ENCODE measurements around the gene SPTLC2. TPM values are rescaled to one million over a fixed set of nuclear protein-coding genes. Genes with fewer than 3 reads are reported as not detected.
"Not testable (repeated sequence)": the region's sequence is repeated elsewhere in the genome, so short reads cannot be mapped to it uniquely, and the experiment has no call there.

Gene SPTLC2
- total RNA-seq, 1 donor from 2014 or later, result 44.2 TPM

GRCh38 chr14:77543637-77544334 is 72.7 kb downstream of the SPTLC2 start:
- no peak overlapping the region for H3K4me3 ChIP-seq
- peaks cover 23% of the 10 kb centered on the region for H3K36me3 ChIP-seq
- no peaks in the 10 kb centered on the region for H3K27me3 ChIP-seq
- H3K27ac ChIP-seq, result no peak overlapping the region
- peaks cover 6% of the 10 kb centered on the region for H3K4me1 ChIP-seq
- ATAC-seq (no peak), DNase-seq (no peak)
- TF ChIP-seq CTCF (IDR thresholded peaks at IDR 0.05), result no peak
- no peaks in the 10 kb centered on the region for H3K9me3 ChIP-seq
- intact Hi-C loops (cut with DNase I), result no loop called here

GRCh38 chr14:77543240-77543551 is 73.2 kb downstream of the SPTLC2 start:
- Histone ChIP-seq H3K4me1 (peaks cover 6% of the 10 kb centered on the region), H3K27ac (peak overlapping the region; percentile 51), H3K4me3 (no peak overlapping the region), H3K36me3 (peaks cover 18% of the 10 kb centered on the region), H3K9me3 (no peaks in the 10 kb centered on the region), H3K27me3 (no peaks in the 10 kb centered on the region)
- ATAC-seq, result no peak
- TF ChIP-seq CTCF (IDR thresholded peaks at IDR 0.05), result no peak
- intact Hi-C loops (cut with DNase I), result no loop called here
- no peak for DNase-seq

GRCh38 chr14:77542421-77543239 is 73.8 kb downstream of the SPTLC2 start:
- no peak for ATAC-seq
- H3K27ac ChIP-seq, result peak overlapping the region; percentile 51
- DNase-seq, result no peak
- TF ChIP-seq CTCF (IDR thresholded peaks at IDR 0.05), result no peak
- no peaks in the 10 kb centered on the region for H3K27me3 ChIP-seq
- H3K4me3 ChIP-seq, result no peak overlapping the region
- peaks cover 6% of the 10 kb centered on the region for H3K4me1 ChIP-seq
- H3K9me3 ChIP-seq, result no peaks in the 10 kb centered on the region
- intact Hi-C loops (cut with DNase I), result no loop called here
- peaks cover 13% of the 10 kb centered on the region for H3K36me3 ChIP-seq

- H3K36me3 ChIP-seq, result peaks cover 10% of the 10 kb centered on the region
- no peak for TF ChIP-seq CTCF (IDR thresholded peaks at IDR 0.05)
- peak overlapping the region; percentile 51 for H3K27ac ChIP-seq
- intact Hi-C loops (cut with DNase I), result no loop called here
- ATAC-seq (no peak), DNase-seq (no peak)
- H3K4me3 ChIP-seq, result no peak overlapping the region
- H3K4me1 ChIP-seq, result peaks cover 6% of the 10 kb centered on the region
- no peaks in the 10 kb centered on the region for H3K27me3 ChIP-seq
- H3K9me3 ChIP-seq, result no peaks in the 10 kb centered on the region
Measured at GRCh38 chr14:77541905-77542304, 74.5 kb downstream of the SPTLC2 start.

- H3K36me3 ChIP-seq; H3K4me1 ChIP-seq; DNase-seq; intact Hi-C loops (cut with DNase I); ATAC-seq; H3K27me3 ChIP-seq; H3K4me3 ChIP-seq; H3K9me3 ChIP-seq; H3K27ac ChIP-seq: not testable (repeated sequence)
Measured at GRCh38 chr14:77536951-77537350, 79.5 kb downstream of the SPTLC2 start.

GRCh38 chr14:77531071-77531470 is 85.4 kb downstream of the SPTLC2 start:
- Histone ChIP-seq H3K36me3 (no peaks in the 10 kb centered on the region), H3K4me1 (no peaks in the 10 kb centered on the region), H3K9me3 (no peaks in the 10 kb centered on the region), H3K27ac (no peak overlapping the region), H3K27me3 (no peaks in the 10 kb centered on the region), H3K4me3 (no peak overlapping the region)
- DNase-seq (no peak), ATAC-seq (no peak)
- intact Hi-C loops (cut with DNase I), result no loop called here
- TF ChIP-seq CTCF (IDR thresholded peaks at IDR 0.05), result no peak

Measured in upper lobe of right lung (tissue), 1 donor.